Hepatocyte (in vitro differentiated cells): Measurements from ENCODE around the gene AMIGO3. TPM values are rescaled to one million over a fixed set of nuclear protein-coding genes. Genes with fewer than 3 reads are reported as not detected.

Experiments
- DNase-seq: peaks from one replicate; pipeline ENCODE4 v3.0.0-alpha.2; 2016; ENCODE audit warnings: low spot score
- H2AFZ ChIP-seq: fragments of 200-600 bp; sonication (generic); 2 replicates; pipeline ENCODE4 v1.6.0; 2016; ENCODE audit warnings: antibody characterized with exemption, mild to moderate bottlenecking
- H3K27ac ChIP-seq: fragments of 200-600 bp; sonication (generic); 2 replicates; pipeline ENCODE4 v1.5.1; 2016; ENCODE audit warnings: mild to moderate bottlenecking
- H3K27me3 ChIP-seq: fragments of 200-600 bp; sonication (generic); 2 replicates; pipeline ENCODE4 v1.6.1; 2016
- H3K36me3 ChIP-seq: fragments of 200-600 bp; sonication (generic); replicated peaks from 2 replicates; pipeline ENCODE4 v1.5.1; 2016; ENCODE audit warnings: low read depth; ENCODE audit not compliant: insufficient read depth
- H3K4me1 ChIP-seq: fragments of 200-600 bp; sonication (generic); 2 replicates; pipeline ENCODE4 v1.5.1; 2016; ENCODE audit warnings: mild to moderate bottlenecking, moderate library complexity; ENCODE audit not compliant: insufficient read depth
- H3K4me2 ChIP-seq: fragments of 200-600 bp; sonication (generic); 2 replicates; pipeline ENCODE4 v1.6.0; 2016
- H3K4me3 ChIP-seq: fragments of 200-600 bp; sonication (generic); 2 replicates; pipeline ENCODE4 v1.5.1; 2016; ENCODE audit warnings: mild to moderate bottlenecking
- H3K79me2 ChIP-seq: fragments of 200-600 bp; sonication (generic); 2 replicates; pipeline ENCODE4 v1.6.0; 2017; ENCODE audit warnings: mild to moderate bottlenecking
- H3K9me2 ChIP-seq: fragments of 200-600 bp; sonication (generic); replicated peaks from 2 replicates; pipeline ENCODE4 v1.6.0; 2017; ENCODE audit warnings: mild to moderate bottlenecking; ENCODE audit not compliant: insufficient read depth
- H3K9me3 ChIP-seq: fragments of 200-600 bp; sonication (generic); 2 replicates; pipeline ENCODE4 v1.5.1; 2016; ENCODE audit warnings: low read depth, mild to moderate bottlenecking
- H4K20me1 ChIP-seq: fragments of 200-600 bp; sonication (generic); 2 replicates; pipeline ENCODE4 v1.6.0; 2016; ENCODE audit warnings: mild to moderate bottlenecking; ENCODE audit not compliant: insufficient read depth, poor library complexity, severe bottlenecking
- CTCF ChIP-seq: fragments of 200-600 bp; sonication (generic); IDR thresholded peaks from 2 replicates; pipeline ENCODE4 v1.5.1; 2016; ENCODE audit warnings: antibody characterized with exemption, mild to moderate bottlenecking; ENCODE audit not compliant: poor library complexity
- EZH2 ChIP-seq: fragments of 200-600 bp; sonication (generic); IDR thresholded peaks from 2 replicates; pipeline ENCODE4 v1.6.1; 2016; ENCODE audit warnings: antibody characterized with exemption, mild to moderate bottlenecking, borderline replicate concordance
- EZH2phosphoT487 ChIP-seq: fragments of 200-600 bp; sonication (generic); IDR thresholded peaks from one replicate; pipeline ENCODE4 v1.6.1; 2018; ENCODE audit warnings: antibody characterized with exemption, mild to moderate bottlenecking, low read depth, moderate library complexity; ENCODE audit not compliant: unreplicated experiment, severe bottlenecking
- WGBS: methylation state at CpG from one replicate; pipeline ENCODE4 v1.1.6; 2016; ENCODE audit warnings: low lambda C conversion rate; ENCODE audit errors: missing lambda C conversion rate; 5-methylcytosine and 5-hydroxymethylcytosine counted together
- polyA plus RNA-seq: library from polyadenylated mRNA; unstranded; fragments of >200 nt; fragmentation: Nextera tagmentation; extraction: Ambion mirVana; gene quantifications from 2 replicates; pipeline ENCODE4 v1.2.1, GENCODE V29; 2016
- total RNA-seq: library from RNA; depleted of rRNA; stranded (reverse); fragments of >200 nt; gene quantifications from 2 replicates; pipeline ENCODE4 v1.2.3, GENCODE V29; 2014

Gene AMIGO3
- total and polyA plus RNA-seq, 2 experiments from 2014 or later = 0.57 to 1.7 TPM

GRCh38 chr3:49759226-49759625 is 39.7 kb upstream of the AMIGO3 start:
- H4K20me1 ChIP-seq = peaks cover 45% of the 10 kb centered on the region

GRCh38 chr3:49757197-49757596 is 37.7 kb upstream of the AMIGO3 start:
- H2AFZ ChIP-seq = no peak overlapping the region
- no peaks in the 10 kb centered on the region for H3K36me3 ChIP-seq
- 47% methylated on average over 2 of the region's 2 CpGs for WGBS
- H3K4me3 ChIP-seq = no peak overlapping the region
- no peaks in the 10 kb centered on the region for H3K4me1 ChIP-seq
- peaks cover 95% of the 10 kb centered on the region for H3K79me2 ChIP-seq
- DNase-seq = no peak
- H3K4me2 ChIP-seq = no peak overlapping the region
- H3K27ac ChIP-seq = no peak overlapping the region
- H3K9me2 ChIP-seq = no peaks in the 10 kb centered on the region
- TF ChIP-seq CTCF (no peak), EZH2phosphoT487 (no peak), EZH2 (no peak)
- no peaks in the 10 kb centered on the region for H3K9me3 ChIP-seq
- H4K20me1 ChIP-seq = peaks cover 50% of the 10 kb centered on the region
- H3K27me3 ChIP-seq = no peaks in the 10 kb centered on the region

More at GRCh38 chr3:49759226-49759625, 39.7 kb upstream of the AMIGO3 start:
- TF ChIP-seq EZH2 (no peak), CTCF (no peak), EZH2phosphoT487 (no peak)
- Histone ChIP-seq H3K27ac (no peak overlapping the region), H3K9me3 (no peaks in the 10 kb centered on the region), H3K4me3 (no peak overlapping the region), H3K79me2 (peaks cover 98% of the 10 kb centered on the region), H3K36me3 (no peaks in the 10 kb centered on the region), H3K4me2 (no peak overlapping the region), H3K27me3 (no peaks in the 10 kb centered on the region), H2AFZ (no peak overlapping the region), H3K9me2 (no peaks in the 10 kb centered on the region), H3K4me1 (no peaks in the 10 kb centered on the region)
- 73% methylated on average over 1 of the region's 1 CpG for WGBS
- DNase-seq = no peak

GRCh38 chr3:49756036-49756435 is 36.6 kb upstream of the AMIGO3 start:
- 73% methylated on average over 1 of the region's 1 CpG for WGBS
- no peaks in the 10 kb centered on the region for H3K9me2 ChIP-seq
- H2AFZ ChIP-seq = no peak overlapping the region
- no peak overlapping the region for H3K4me2 ChIP-seq
- H3K4me3 ChIP-seq = no peak overlapping the region
- H3K36me3 ChIP-seq = no peaks in the 10 kb centered on the region
- peaks cover 96% of the 10 kb centered on the region for H3K79me2 ChIP-seq
- TF ChIP-seq EZH2 = no peak
- TF ChIP-seq CTCF = no peak
- TF ChIP-seq EZH2phosphoT487 = no peak
- H3K4me1 ChIP-seq = peaks cover 6% of the 10 kb centered on the region
- peaks cover 50% of the 10 kb centered on the region for H4K20me1 ChIP-seq
- no peak overlapping the region for H3K27ac ChIP-seq
- H3K9me3 ChIP-seq = no peaks in the 10 kb centered on the region
- no peaks in the 10 kb centered on the region for H3K27me3 ChIP-seq
- no peak for DNase-seq

- no peak overlapping the region for H2AFZ ChIP-seq
- peaks cover 6% of the 10 kb centered on the region for H3K4me1 ChIP-seq
- H3K4me2 ChIP-seq = no peak overlapping the region
- H3K9me2 ChIP-seq = no peaks in the 10 kb centered on the region
- peaks cover 47% of the 10 kb centered on the region for H4K20me1 ChIP-seq
- DNase-seq = no peak
- no peaks in the 10 kb centered on the region for H3K36me3 ChIP-seq
- no peak overlapping the region for H3K4me3 ChIP-seq
- H3K27ac ChIP-seq = no peak overlapping the region
- H3K79me2 ChIP-seq = peaks cover 94% of the 10 kb centered on the region
- WGBS = 100% methylated on average over 1 of the region's 1 CpG
- no peaks in the 10 kb centered on the region for H3K9me3 ChIP-seq
- no peaks in the 10 kb centered on the region for H3K27me3 ChIP-seq
- no peak for TF ChIP-seq EZH2
- no peak for TF ChIP-seq EZH2phosphoT487
- TF ChIP-seq CTCF = no peak
These were observed 35.1 kb upstream of the AMIGO3 start for GRCh38 chr3:49754536-49754935.
